Suppressor macrophage treated with lipopolysaccharide for 4 hours (primary cell): Measurements from ENCODE around the gene SURF2.
"Not testable (repeated sequence)": the region's sequence is repeated elsewhere in the genome, so short reads cannot be mapped to it uniquely, and the experiment has no call there.

Experiments
- DNase-seq: peaks from one replicate; pipeline ENCODE4 v3.0.0-alpha.2; 2020

Gene SURF2

DNA sequence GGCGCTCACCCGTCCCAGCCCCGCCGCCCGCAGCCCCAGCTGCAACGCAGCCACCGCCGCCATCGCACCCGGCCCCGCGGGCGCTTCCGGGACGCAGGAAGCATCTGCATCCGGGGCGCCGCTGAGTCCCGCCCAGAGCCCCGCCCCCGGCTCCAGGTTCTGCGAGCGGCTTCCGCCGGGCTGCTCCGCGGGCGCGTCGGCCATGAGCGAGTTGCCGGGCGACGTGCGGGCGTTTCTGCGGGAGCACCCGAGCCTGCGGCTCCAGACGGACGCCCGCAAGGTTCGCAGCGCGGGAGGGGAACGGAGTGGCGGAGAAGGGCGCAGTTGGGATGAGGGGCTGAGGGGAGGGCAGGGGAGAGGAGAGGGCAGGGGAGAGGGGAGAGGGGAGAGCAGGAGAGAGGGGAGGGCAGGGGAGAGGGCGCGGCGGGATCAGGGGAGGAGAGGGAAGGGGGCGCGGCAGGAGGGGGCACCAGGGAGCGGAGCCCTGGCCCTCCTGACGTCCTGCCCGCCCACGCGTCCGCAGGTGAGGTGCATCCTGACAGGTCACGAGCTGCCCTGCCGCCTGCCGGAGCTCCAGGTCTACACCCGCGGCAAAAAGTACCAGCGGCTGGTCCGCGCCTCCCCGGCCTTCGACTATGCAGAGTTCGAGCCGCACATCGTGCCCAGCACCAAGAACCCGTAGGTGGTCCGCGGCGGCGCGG, at the start of gene SURF2, which contains the start of gene SURF1:
SURF2 (plus strand) TSS at position 160 of the 701 bp plus-strand sequence; CDS start at position 203, 43 bp downstream.
SURF1 (minus strand) TSS at position 97 of the 701 bp plus-strand sequence; CDS start at position 63, 34 bp downstream.
- peak; percentile 94 for DNase-seq

DNA sequence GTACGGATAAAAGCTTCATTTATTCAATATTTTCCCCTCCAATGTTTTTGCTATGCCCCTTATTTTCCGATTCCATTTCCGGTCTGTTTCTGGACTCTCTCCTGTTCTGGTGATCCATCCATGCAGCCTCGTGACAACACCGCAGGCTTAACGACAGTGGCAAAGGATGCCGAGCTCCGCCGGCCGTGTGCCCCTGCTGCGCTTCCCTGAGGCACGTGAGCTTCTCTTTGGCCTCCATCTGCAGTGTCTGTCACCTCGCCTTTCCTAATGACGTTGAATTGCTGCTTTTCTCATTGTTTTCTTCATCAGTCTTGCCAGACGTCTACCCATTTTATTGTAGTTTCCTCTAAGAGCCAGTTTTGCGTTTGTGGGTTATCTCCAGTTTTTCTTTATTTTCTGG, 49.0 kb upstream of the SURF2 start:
- DNase-seq = no peak

DNA sequence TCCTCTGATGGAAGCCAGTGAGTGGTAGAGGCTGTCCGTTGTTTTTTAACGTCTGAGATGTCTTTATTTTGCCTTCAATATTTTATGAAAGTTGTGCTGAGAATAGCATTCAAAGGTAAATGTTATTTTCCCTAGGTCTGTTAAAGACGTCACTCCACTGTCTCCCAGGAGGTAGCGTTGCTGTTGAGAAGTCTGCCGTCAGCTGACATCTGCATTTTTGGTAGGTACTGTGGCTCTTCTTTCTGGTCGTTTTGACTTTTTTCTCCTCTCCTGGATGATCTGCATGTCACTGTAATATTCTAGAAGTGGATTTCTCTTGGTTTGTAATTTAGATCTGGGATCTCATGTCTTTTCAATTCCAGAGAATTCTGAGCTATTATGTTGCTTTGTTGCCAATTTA, 46.7 kb upstream of the SURF2 start:
- DNase-seq = no peak

DNA sequence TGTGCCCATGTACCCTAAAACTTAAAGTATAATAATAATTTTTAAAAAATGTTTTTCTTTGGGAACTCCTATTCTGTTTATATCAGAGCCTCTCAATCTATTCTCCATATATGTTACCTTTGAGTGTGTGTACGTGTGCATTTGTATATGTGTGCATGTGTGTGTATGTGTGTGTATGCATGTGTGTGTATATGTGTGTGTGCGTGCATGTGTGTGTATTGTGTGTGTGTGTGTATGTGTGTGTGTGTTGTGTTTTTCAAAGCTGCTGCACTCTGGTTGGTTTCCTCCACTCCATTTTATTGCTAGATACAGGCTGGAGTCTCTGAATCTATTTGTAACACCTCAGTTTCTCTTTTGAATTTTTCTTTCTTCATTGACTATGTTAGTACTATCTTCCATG, 40.4 kb upstream of the SURF2 start:
- DNase-seq = no peak

DNA sequence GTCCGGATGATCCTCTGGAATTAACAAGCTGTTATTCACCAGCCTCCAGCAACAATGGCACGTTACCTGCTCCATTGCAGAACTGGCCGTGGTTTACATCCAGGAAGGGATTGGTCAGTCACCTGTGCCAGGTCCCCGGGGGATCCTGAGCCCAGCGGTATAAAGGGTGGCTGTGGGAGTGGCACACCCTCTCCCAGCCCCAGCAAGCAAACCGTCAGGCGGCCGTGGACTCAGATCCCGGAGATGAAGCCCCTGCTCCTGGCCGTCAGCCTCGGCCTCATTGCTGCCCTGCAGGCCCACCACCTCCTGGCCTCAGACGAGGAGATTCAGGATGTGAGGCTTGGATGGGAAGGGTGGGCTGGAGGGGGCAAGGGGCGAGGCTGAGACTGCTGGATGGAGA, 38.8 kb upstream of the SURF2 start:
- DNase-seq = not testable (repeated sequence)

DNA sequence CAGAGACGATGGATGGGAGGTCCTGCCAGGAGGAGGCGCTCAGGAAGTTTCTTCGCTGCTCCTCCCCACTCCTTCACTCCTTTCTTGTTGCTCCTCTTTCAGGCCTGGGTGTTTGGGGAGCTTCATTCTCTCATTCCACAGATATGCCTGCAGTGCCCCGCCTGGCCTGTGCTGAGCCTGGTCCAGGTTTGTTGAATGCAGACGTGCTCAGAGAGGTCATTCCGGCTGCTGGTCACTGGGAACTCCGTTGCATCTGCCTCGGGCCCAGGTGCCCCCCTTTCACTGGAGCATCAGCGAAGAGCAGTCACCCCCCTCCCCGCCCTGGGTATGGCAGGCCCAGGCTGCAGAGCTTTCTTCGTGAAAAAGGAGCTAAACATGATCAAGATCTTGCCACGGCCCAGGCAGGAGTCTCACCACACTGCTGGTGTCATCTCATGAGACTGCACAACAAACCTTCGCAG, 35.9 kb upstream of the SURF2 start:
- no peak for DNase-seq

DNA sequence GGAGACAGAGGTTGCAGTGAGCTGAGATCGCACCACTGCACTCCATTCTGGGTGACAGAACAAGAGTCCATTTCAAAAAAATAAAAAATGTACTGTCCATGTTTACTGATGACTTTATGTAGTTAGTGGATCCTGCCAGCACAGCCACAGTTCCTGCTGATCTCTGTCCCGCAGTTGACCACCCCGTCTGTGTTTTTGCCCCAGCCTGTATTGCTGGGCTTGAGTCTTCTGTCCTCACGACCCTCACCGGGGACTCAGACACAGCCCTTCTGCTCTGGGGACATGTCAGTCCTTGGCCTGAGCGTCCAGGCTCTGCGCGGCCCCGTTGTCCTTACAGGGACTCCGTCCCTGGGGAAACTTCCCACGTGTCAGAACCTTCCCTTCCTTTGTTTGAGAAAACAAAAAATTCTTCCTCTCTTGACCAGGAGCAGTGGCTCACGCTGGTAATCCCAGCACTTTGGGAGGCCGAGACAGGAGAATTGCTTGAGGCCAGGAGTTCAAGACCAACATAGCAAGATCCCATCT, 34.9 kb upstream of the SURF2 start:
- DNase-seq = no peak

DNA sequence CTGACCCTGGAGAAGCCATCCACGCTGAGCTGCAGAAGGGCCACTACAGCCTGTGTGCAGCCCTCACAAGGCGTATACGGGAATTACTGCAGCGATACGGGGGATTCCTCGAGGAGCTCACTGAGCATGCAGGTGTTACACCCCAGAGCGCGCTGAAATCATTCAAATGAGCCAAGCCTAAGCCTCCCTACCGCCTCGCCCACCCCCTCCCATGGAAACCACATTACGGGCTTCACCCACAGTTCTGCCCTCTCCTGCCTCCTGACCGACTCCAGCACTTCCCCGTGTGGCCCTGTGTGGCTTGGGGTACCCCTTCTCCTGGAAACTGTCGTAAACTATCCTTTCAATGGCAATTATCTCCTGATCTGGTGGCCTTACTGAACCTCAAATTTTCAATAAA, 33.6 kb upstream of the SURF2 start:
- DNase-seq = no peak

DNA sequence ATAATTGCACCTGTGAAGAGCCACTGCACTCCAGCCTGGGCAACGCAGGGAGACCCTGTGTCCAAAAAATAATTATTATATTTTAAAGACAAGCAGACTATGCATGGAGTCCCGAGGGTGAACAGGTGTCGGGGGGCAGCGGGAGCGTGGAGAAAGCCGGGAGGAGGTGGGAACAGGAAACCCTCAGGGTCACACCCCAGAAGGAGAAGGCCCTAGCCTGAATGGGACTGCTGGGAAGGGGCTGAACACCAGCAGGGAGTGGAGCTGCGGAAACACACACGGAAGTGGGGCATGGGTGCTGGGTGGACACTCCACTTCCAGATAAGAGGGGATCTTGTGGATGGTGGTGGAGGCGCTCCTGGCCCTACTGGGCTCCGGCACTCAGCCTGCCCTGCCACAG, 33.1 kb upstream of the SURF2 start:
- DNase-seq = no peak

DNA sequence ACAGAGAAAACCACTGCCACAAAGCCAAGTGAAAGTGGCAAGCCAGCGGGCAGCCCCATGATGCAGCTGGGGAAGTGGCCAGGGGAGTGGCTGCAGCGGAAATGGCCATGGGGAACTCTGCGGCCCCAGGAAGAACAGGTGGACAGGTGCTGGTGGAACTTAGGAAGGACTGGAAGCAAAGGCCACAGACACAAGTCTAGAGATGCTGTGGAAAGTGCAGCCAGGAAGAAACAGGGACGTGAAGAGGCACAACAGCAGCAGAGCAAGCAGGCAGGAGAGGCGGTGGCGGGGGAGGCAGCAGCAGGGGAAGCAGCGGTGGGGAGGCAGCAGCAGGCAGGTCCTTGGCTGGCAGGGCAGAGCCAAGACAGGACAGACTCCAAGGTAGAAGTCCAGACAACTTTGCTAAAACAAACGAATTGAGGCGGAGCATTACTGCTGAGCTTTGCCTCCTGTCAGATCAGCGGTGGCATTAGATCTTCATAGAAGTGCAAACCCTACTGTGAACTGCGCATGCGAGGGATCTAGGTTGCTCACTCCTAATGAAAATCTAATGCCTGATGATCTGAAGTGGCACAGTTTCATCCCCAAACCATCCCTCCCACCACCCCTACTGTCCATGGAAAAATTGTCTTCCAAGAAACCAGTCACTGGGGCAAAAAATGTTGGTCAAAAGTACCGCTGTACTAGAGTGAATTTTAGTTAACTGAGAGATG, 32.2 kb upstream of the SURF2 start:
- no peak for DNase-seq

DNA sequence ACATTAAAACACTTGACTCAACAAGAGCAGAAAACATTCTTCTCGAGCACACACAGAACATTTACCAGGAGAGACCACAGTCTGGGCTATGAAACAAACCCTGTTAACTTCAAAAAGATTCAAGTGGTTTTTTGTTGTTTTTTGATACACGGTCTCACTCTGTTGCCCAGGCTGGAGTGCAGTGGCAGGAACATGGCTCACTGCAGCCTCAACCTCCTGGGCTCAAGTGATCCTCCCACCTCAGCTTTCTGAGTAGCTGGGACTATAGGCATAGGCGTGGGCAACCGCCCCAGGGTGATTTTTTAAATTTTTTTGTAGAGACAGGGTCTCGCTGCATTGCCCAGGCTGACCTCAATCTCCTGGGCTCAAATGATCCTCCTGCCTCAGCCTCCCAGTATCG, 29.3 kb upstream of the SURF2 start:
- not testable (repeated sequence) for DNase-seq

DNA sequence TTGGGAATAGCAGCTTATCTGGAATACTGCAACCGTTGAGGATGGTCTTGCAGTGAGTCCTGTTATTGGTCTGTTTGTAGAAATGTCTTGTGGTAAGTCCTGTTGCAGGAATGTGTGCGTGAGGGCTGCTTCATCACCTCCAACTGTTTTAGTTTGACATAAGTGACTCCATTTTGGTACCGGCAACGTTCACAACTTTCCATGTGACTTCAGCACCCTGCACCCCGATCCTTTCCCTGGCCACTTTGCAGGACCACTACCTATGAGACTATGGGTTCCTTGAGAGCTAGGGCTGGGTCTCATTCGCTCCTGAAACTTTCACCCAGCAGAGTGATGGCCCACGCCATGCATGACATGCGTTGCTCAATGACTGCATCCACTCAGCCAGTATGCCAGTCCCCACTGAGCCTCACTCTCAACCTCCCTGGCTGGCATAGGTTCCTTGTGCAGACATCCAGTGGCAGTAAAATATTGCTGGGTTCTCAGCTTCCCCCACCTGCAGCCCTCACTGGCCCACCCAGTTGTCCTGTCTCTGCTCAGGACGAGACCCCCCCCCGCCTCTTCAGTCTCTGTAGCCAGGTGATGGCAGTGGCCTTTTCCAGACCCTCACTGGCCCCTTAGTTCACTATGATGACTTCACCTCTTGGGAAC, 28.4 kb upstream of the SURF2 start:
- no peak for DNase-seq

DNA sequence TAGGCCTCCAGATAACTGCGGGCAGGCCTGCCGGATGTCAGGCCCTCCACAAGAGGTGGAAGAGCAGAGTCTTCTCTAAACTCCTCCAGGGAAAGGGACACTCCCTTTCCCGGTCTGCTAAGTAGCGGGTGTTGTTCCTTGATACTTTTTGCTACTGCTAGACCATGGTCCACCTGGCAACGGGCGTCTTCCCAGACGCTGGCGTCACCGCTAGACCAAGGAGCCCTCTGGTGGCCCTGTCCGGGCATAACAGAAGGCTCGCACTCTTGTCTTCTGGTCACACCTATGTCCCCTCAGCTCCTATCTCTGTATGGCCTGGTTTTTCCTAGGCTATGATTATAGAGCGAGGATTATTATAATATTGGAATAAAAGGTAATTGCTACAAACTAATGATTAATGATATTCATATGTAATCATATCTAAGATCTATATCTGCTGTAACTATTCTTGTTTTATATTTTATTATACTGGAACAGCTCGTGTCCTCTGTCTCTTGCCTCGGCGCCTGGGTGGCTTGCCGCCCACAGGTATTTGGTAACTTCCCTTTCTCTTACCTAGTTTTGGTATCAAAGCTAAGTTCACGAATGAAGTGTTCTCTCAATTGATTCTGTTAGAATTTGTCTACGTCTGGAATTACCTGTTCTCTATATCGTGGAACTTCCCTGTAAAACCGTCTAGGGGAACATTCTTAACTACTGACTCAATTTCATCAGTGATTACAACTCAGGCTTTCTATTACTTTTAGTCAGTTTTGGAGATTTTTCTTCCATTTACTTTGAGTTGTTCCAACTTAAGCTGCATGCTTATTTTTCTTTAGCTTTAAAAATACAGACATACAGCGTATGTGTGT, 26.8 kb upstream of the SURF2 start:
- not testable (repeated sequence) for DNase-seq

DNA sequence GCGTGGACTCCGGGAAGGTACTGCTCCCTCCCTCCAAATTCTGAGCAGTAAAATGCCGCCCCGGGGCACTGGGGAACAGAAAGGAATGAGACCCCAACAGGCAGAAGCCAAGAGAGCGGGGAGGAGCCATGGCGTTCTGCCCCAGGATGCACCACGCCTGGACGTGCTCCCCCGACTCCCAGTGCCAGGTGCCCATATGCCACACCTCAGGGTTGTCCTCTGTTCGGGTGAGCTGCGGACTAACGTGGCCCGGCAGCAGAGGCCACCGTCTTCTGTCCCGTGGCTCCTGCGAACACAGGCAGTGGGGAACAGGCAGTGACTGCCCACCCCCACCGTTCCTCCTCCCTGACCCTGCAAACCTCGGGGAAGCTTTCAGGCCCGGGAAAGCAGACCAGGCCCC, 25.1 kb upstream of the SURF2 start:
- no peak for DNase-seq

DNA sequence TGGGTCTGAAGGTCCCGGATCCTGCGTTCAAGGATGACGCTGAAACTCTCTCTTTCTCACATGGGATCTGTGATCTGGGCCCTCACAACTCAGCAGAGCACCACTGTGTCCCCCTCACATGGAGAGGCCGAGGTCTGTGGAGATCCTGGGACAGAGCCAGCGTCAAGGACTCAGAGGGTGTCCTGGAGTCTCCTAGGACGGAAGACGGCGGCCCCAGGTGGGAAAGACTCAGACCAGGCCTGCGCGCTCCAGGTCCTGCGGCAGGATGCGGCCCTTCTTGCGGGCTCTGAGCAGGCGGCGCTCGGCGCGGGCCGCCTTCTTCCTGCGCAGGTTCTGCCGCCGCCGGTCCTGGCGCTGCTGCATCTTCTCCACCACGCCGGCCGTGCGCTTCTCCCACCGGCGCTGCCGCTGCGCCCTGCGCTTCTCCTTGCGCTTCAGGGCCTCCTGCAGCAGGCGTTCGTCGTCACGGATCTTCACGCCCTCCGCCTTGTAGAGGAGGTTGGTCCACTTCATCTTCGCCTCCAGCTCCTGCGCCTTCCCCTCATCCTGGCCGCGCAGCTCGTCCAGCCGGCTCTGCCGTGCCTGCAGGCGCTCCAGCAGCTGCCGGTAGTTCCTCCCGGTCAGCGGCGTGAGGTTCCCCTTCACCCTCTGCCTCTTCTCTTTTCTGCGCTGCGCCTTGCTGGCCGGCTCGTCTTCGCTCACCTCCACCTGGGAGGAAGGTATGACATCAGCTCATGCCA, 24.5 kb upstream of the SURF2 start:
- no peak for DNase-seq

DNA sequence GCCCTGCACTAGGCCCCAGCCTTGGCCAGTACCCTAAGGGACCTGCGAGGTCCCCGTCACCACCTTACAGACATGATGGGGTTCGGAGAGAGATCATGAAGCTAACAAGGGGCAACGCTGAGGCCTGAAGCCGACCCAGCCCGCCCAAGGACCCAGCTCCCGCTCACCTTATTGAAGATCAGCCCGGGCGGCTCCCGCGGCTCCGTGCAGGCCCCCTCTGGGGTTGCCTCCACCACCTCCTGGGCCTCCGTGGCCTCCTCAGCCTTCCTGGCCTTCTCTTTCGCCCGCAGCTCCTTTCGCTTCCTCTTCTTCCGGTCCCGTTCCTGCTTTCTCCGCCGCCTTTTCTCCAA, 24.0 kb upstream of the SURF2 start:
- no peak for DNase-seq

DNA sequence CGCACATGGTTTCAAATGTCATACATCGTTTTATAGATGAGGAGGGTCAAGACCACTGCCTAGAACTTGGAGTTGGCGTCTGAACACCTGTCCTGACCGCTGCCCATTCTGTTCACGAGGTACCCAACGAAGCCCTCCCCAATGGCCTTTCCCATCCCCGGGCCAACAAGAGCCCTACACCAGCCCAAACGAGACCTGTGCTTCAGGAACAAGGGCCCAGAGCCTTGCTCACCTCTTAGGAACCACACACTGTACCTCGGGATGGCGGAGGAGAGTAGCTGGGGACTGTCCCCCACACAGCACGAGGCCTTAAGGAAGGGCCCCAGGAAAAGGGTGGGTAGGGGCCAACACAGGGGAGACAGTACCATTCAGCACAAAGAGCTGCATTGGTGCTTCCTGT, 23.3 kb upstream of the SURF2 start:
- no peak for DNase-seq

DNA sequence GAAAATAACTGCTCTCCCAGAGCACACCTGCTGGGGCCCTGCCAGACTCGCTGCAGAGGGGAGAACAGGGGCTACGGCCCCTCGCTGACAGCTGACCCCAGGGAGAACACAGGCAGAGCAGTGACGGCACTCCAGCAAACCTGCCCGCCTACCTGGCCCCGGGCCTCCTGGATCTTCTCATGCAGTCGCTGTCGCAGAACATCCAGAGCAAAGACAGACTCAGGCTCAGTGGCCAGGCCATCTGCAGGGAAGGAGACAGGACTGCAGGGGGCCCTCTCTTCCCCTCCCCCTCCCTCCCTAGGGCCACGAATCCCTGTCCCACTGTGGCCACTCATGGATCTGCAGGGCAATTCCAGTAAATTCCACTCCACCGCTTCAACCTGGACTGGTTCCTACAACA, 22.8 kb upstream of the SURF2 start:
- DNase-seq = no peak

DNA sequence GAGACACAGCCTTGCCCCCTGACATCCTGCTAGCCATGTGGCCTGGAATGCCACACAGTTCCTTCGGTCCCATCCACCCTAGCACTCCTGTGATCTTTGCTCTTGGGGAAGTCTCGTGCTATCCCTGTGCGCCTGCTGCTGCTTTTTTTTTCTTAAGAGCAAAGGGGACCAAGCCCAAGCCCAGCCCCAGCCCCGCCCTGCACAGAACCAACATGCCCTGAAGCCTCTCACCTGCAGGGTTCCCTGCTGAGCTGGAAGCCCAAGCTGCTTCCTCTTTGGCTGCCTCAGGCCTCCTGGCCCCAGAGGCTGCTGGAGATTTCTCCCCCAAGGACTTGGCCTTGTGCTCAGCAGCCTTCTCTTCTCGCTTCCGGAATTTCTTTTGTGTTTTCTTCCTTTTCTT, 22.2 kb upstream of the SURF2 start:
- DNase-seq = no peak

DNA sequence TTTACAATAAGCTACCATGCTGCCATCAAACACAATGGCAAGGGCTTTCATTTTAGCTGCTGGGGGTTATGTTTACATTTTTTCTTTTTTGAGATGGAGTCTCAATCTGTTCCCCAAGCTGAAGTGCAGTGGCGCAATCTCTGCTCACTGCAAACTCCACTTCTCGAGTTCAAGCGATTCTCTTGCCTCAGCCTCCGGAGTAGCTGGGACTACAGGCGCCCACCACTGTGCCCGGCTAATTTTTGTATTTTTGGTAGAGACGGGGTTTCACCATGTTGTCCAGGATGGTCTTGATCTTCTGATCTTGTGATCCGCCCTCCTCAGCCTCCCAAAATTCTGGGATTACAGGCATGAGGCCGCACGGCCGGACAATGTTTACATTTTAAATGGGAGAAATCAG, 21.5 kb upstream of the SURF2 start:
- not testable (repeated sequence) for DNase-seq

DNA sequence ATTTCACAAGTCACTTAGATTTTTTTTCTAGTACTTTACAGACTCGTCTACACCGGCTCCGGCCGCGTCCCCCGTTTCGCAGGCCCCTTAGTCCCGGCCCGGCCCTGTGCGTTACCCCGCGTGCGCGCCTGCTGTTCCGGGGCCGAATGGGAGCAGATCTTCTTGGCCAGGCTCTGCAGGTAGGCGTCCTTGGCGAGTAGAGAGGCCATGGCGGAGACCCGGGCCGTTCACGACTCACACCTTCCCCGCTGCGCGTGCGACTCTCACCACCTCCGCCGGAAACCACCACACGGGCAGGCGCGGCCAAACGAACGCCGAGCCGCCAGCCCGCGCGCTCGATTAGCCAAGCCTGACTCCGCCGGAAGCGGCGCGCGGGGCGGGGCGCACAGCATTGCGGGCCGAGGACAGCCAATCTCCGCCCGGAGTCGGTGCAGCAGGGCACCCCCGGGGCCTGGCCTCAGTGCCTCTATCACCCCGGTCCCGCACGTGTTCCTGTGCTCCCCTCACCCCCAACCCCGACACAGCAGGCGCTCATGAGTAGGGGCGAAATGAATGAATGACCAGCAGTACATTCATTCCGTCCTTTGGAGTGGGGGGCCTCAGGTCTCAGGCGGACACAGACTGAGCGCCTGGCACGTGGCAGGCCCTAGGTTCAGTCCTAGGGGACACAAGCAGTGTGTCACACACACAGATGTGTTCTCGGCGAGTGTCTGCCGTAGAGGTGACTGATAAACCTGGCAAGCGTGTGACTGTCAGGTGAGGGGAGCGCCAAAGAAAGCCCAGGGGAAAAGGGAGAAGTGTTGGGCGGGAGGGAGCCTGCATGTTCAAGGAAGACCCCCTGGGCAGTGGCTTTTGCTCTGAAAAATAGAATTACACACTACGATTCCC, 20.2 kb upstream of the SURF2 start, which contains the start of gene SURF6:
SURF6 (minus strand) TSS at position 265 of the 888 bp plus-strand sequence; CDS start at position 209, 56 bp downstream.
- DNase-seq = peak; percentile 93
